ENCODE data around the gene APOE.

GRCh38 chr19:44867578-44867977 lies 38.0 kb upstream of the APOE start:
- TF ChIP-seq EP300 (IDR thresholded peaks at IDR 0.05) = no peak
- TF ChIP-seq POLR2A (IDR thresholded peaks at IDR 0.05) = no peak
